GM12878 (cell line): Measurements from ENCODE around the gene SIMC1. TPM values are rescaled to one million over a fixed set of nuclear protein-coding genes. Genes with fewer than 3 reads are reported as not detected.

ENCODE experiments used
- ATAC-seq: fragments of 200-7000 bp; cut with Tn5 transposase; 3 replicates; pipeline ENCODE4 v1.9.1; 2020; ENCODE audit warnings: mild to moderate bottlenecking, moderate library complexity
- BruUV-seq: library from RNA; stranded (reverse); fragments of 400-500 nt; replicated peaks from 2 replicates; lab custom pipeline; 2021; lab: Mats Ljungman, UMichigan
- CTCF ChIA-PET: fragments of 300-600 bp; sonication (Branson Sonifier 250); formaldehyde crosslinking; extraction: SDS; loops from one replicate; lab custom pipeline; 2021; ENCODE audit warnings: inconsistent platforms; lab: Yijun Ruan, JAX
- POLR2A ChIA-PET: fragments of 350-600 bp; formaldehyde crosslinking; extraction: SDS; loops from one replicate; lab custom pipeline; 2021; ENCODE audit warnings: inconsistent platforms; lab: Charles Lee
- RAD21 ChIA-PET: fragments of 300-600 bp; sonication (Branson Sonifier 250); formaldehyde crosslinking; loops from one replicate; lab custom pipeline; 2023; ENCODE audit warnings: antibody characterized with exemption; ENCODE audit not compliant: unreplicated experiment; lab: Charles Lee
- SMC1A ChIA-PET: fragments of 300-600 bp; sonication (Branson Sonifier 250); formaldehyde crosslinking; loops from one replicate; lab custom pipeline; 2023; ENCODE audit not compliant: unreplicated experiment, uncharacterized antibody; lab: Charles Lee
- DNase-seq: peaks from one replicate; pipeline ENCODE4 v3.0.0-alpha.2; 2011; ENCODE audit warnings: low read depth, low spot score
- FAIRE-seq: peaks from 3 replicates; lab custom pipeline; 2011; peaks lifted over from hg19 to GRCh38; lab: Jason Lieb, UNC
- H2AFZ ChIP-seq: 2 replicates; pipeline ENCODE4 v1.6.0; 2011; ENCODE audit warnings: low read depth, low read length, control low read depth; ENCODE audit not compliant: control insufficient read depth
- H3K27ac ChIP-seq: 2 replicates; pipeline ENCODE4 v1.5.1; 2011; ENCODE audit warnings: control low read depth; ENCODE audit not compliant: control insufficient read depth, insufficient read depth
- H3K27me3 ChIP-seq, 2 experiments: replicated peaks in 1 of 2; 2 replicates each; pipeline versions ENCODE4 v1.6.0 to v1.6.1; 2011; ENCODE audit warnings: low read length in 1 of 2; ENCODE audit not compliant: control insufficient read depth in 2 of 2, insufficient read depth in 2 of 2
- H3K36me3 ChIP-seq, 2 experiments: 2 replicates each; pipeline ENCODE4 v1.5.1; 2011; ENCODE audit warnings: low read length in 1 of 2; ENCODE audit not compliant: control insufficient read depth in 2 of 2, insufficient read depth in 2 of 2
- H3K4me1 ChIP-seq: 2 replicates; pipeline ENCODE4 v1.6.1; 2011; ENCODE audit warnings: mild to moderate bottlenecking, low read length, moderate library complexity, mixed read lengths; ENCODE audit not compliant: control insufficient read depth, insufficient read depth
- H3K4me2 ChIP-seq: 2 replicates; pipeline ENCODE4 v1.6.0; 2011; ENCODE audit warnings: control low read depth; ENCODE audit not compliant: control insufficient read depth, insufficient read depth
- H3K4me3 ChIP-seq: fragments of 200-600 bp; sonication (generic); 2 replicates; pipeline ENCODE4 v1.5.1; 2016
- H3K79me2 ChIP-seq: 2 replicates; pipeline ENCODE4 v1.6.0; 2011; ENCODE audit warnings: low read length; ENCODE audit not compliant: control insufficient read depth, insufficient read depth
- H3K9ac ChIP-seq: 2 replicates; pipeline ENCODE4 v1.8.0; 2011; ENCODE audit warnings: low read length, control low read depth, mixed read lengths; ENCODE audit not compliant: control insufficient read depth, insufficient read depth
- H3K9me3 ChIP-seq: replicated peaks from 3 replicates; pipeline ENCODE4 v1.5.1; 2011; ENCODE audit warnings: mild to moderate bottlenecking, low read length; ENCODE audit not compliant: control insufficient read depth, insufficient read depth
- H4K20me1 ChIP-seq: 2 replicates; pipeline ENCODE4 v1.6.0; 2011; ENCODE audit not compliant: control insufficient read depth, insufficient read depth
- ETV6 ChIP-seq, 2 experiments: fragments of 450-650 bp in 1 of 2; IDR thresholded peaks in 1 of 2; conservative IDR thresholded peaks in 1 of 2; 2 replicates each; pipeline ENCODE4 v1.6.1; 2014; ENCODE audit warnings: antibody characterized with exemption in 1 of 2, borderline replicate concordance in 1 of 2, low read depth in 1 of 2, mild to moderate bottlenecking in 1 of 2, moderate library complexity in 1 of 2
- JUNB ChIP-seq: IDR thresholded peaks from 2 replicates; pipeline ENCODE4 v1.6.1; 2016; ENCODE audit warnings: antibody characterized with exemption, mild to moderate bottlenecking
- MEF2A ChIP-seq: IDR thresholded peaks from 2 replicates; pipeline ENCODE4 v1.6.1; 2011; ENCODE audit warnings: low read depth, mild to moderate bottlenecking, low read length, moderate library complexity; ENCODE audit not compliant: insufficient read depth
- MTA2 ChIP-seq: fragments of 450-650 bp; IDR thresholded peaks from 2 replicates; pipeline ENCODE4 v1.6.1; 2016; ENCODE audit warnings: low read depth, mild to moderate bottlenecking, moderate library complexity
- NFYA ChIP-seq: IDR thresholded peaks from 2 replicates; pipeline ENCODE4 v1.6.1; 2011; ENCODE audit warnings: low read depth, mild to moderate bottlenecking, low read length, improper control_type of control experiment, borderline replicate concordance
- NKRF ChIP-seq: fragments of 450-650 bp; conservative IDR thresholded peaks from 2 replicates; pipeline ENCODE4 v1.6.1; 2017; ENCODE audit warnings: mild to moderate bottlenecking, moderate library complexity
- PAX8 ChIP-seq: fragments of 450-650 bp; IDR thresholded peaks from 2 replicates; pipeline ENCODE4 v1.6.1; 2017; ENCODE audit warnings: mild to moderate bottlenecking, moderate library complexity
- SMC3 ChIP-seq: IDR thresholded peaks from 2 replicates; pipeline ENCODE4 v1.6.1; 2011; ENCODE audit warnings: low read length, improper control_type of control experiment, borderline replicate concordance
- USF1 ChIP-seq: IDR thresholded peaks from 2 replicates; pipeline ENCODE4 v1.6.1; 2011; ENCODE audit warnings: borderline replicate concordance, low read depth, mild to moderate bottlenecking, moderate library complexity, mixed read lengths, low read length; ENCODE audit not compliant: insufficient read depth; ENCODE audit errors: extremely low read length
- ZNF24 ChIP-seq: fragments of 450-650 bp; IDR thresholded peaks from 2 replicates; pipeline ENCODE4 v1.6.1; 2017; ENCODE audit warnings: antibody characterized with exemption, mild to moderate bottlenecking
- ZNF592 ChIP-seq: fragments of 450-650 bp; IDR thresholded peaks from 2 replicates; pipeline ENCODE4 v1.6.1; 2017; ENCODE audit warnings: mild to moderate bottlenecking, moderate library complexity
- WGBS: methylation state at CpG from one replicate; pipeline ENCODE4 v1.1.6; 2016; ENCODE audit warnings: low lambda C conversion rate; ENCODE audit not compliant: insufficient replicate concordance, insufficient coverage; ENCODE audit errors: missing lambda C conversion rate; 5-methylcytosine and 5-hydroxymethylcytosine counted together
- in situ Hi-C: fragments of 300-500 bp; cut with MboI; formaldehyde crosslinking; loops from 9 replicates; pipeline ENCODE4 v1.14.3; 2018; ENCODE audit warnings: mixed read lengths
- intact Hi-C: fragments of 100-400 bp; cut with micrococcal nuclease; formaldehyde crosslinking; loops from one replicate; pipeline ENCODE4 v1.14.2; 2022; ENCODE audit not compliant: unreplicated experiment
- polyA plus RNA-seq, 11 experiments: library from polyadenylated mRNA; depleted of rRNA in 4 of 11; unstranded in 6 of 11; stranded (reverse) in 5 of 11; fragments of >200 nt; fragmentation: Nextera tagmentation in 4 of 11; fragmentation: Illumina TruSeq in 1 of 11; extraction: Ambion mirVana in 4 of 11; extraction: Trizol in 1 of 11; gene quantifications; 1 replicate in 1 of 11; 2 replicates in 10 of 11; pipeline versions ENCODE4 v1.2.1 to v1.2.3, GENCODE V29; 2011 to 2016; ENCODE audit warnings: inconsistent platforms in 2 of 11, missing spikeins in 2 of 11, low read depth in 1 of 11
- total RNA-seq, 4 experiments: library from RNA; depleted of rRNA in 3 of 4; stranded (reverse); fragments of >200 nt in 3 of 4; fragmentation: Illumina TruSeq in 1 of 4; extraction: Trizol in 1 of 4; gene quantifications; 2 replicates each; pipeline versions ENCODE4 v1.2.1 to v1.2.3, GENCODE V29; 2013 to 2021

The SIMC1 gene
- total and polyA plus RNA-seq, 10 of the 15 experiments (the other 5 are each of a cell fraction or from before 2014, with no cell fraction given) = 3.0 to 16.5 (median 10.4) TPM

GRCh38 chr5:176386491-176386890, 148.3 kb downstream of the SIMC1 start (continued):
- TF ChIP-seq USF1 = no peak

GRCh38 chr5:176387384-176387925, 149.2 kb downstream of the SIMC1 start:
- WGBS = 25% methylated on average over 8 of the region's 8 CpGs
- Histone ChIP-seq H3K36me3 (peaks cover 20 to 25% of the 10 kb centered on the region in 2 experiments), H3K27ac (peak overlapping the region; percentile 97), H3K4me3 (peak overlapping the region; percentile 90), H2AFZ (no peak overlapping the region), H3K27me3 (no peaks in the 10 kb centered on the region), H4K20me1 (peaks cover 3% of the 10 kb centered on the region; the same call in 1 of the 2 replicates), H3K9me3 (no peaks in the 10 kb centered on the region), H3K4me1 (peaks cover 11% of the 10 kb centered on the region), H3K79me2 (peaks cover 50% of the 10 kb centered on the region), H3K9ac (peak overlapping the region; percentile 87), H3K4me2 (peak overlapping the region; percentile 72)
- intact Hi-C loops (loop anchor here (5.0 to 10.0 kb wide), 2 partner anchors 147 to 150 kb away; partner anchors contain the start of genes RNF44 and SIMC1), in situ Hi-C loops (no loop called here)
- ChIA-PET POLR2A (interaction anchor here (0.8 to 1.6 kb wide), 4 partner anchors 17 to 148 kb away, joined by 3 to 9 read pairs (median 5); partner anchors contain the start of gene KIAA1191), CTCF (interaction anchor here (1.1 kb wide), 1 partner anchor 25 kb away, joined by 4 read pairs; no protein-coding TSS in a partner anchor), RAD21 (no interaction called here), SMC1A (interaction anchor here (0.6 to 2.0 kb wide), 2 partner anchors 25 to 515 kb away, joined by 3 to 7 read pairs; no protein-coding TSS in a partner anchor)
- no TSS peak for BruUV-seq
- DNase-seq (no peak), ATAC-seq (no peak), FAIRE-seq (no peak)
- TF ChIP-seq JUNB (no peak), ZNF24 (no peak), MTA2 (no peak), ZNF592 (no peak), PAX8 (no peak), SMC3 (no peak), NKRF (no peak), NFYA (no peak), ETV6 (conservative IDR thresholded peaks at IDR 0.05 in 1 of 2, IDR thresholded peaks at IDR 0.05 in 1 of 2; ENCODE audit: borderline replicate concordance in 1 of 2, low read depth in 1 of 2) (no peak), MEF2A (no peak)
